Astrocyte of the cerebellum (primary cell): ENCODE data around the gene ACVR1.

ENCODE experiments used
- DNase-seq: peaks from one replicate; pipeline ENCODE4 v3.0.0-alpha.2; 2011; ENCODE audit warnings: low read depth
- H3K4me3 ChIP-seq: 2 replicates; pipeline ENCODE4 v1.5.1; 2011; ENCODE audit warnings: mild to moderate bottlenecking, low read depth, low read length, moderate library complexity
- in situ Hi-C: cut with HindIII; loops from 2 replicates; pipeline ENCODE4 v1.10.0; 2017; ENCODE audit warnings: low sequenced_read_pairs
- TF ChIP-seq, protein P1 (sequence below): IDR thresholded peaks from 2 replicates; pipeline ENCODE4 v1.5.1; 2012; ENCODE audit warnings: low read length, low read depth, moderate library complexity, mild to moderate bottlenecking; ENCODE audit errors: missing control alignments

ACVR1 gene

DNA sequence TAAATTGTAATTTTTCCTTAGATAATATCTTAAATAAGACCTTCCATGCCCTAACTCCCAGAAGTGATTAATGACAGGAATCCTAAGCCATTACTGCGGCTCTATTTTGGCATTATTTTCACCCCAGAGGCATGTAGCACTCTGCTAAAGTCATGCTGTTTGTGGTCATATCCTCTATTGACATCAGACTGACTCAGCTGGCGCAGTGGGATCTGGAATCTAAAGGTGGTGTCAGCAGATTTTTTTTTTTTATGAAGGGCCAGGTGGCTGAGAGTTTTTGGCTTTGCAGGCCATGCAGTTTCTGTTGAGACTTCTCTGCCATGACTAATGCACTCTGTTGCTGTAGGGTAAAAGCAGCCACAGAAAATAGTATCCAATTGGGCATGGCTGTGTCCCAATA lies 183.4 kb downstream of the ACVR1 start:
- in situ Hi-C loops = no loop called here
- DNase-seq = peak; percentile 98
- no peak overlapping the region for H3K4me3 ChIP-seq
- TF ChIP-seq, protein P1, sequence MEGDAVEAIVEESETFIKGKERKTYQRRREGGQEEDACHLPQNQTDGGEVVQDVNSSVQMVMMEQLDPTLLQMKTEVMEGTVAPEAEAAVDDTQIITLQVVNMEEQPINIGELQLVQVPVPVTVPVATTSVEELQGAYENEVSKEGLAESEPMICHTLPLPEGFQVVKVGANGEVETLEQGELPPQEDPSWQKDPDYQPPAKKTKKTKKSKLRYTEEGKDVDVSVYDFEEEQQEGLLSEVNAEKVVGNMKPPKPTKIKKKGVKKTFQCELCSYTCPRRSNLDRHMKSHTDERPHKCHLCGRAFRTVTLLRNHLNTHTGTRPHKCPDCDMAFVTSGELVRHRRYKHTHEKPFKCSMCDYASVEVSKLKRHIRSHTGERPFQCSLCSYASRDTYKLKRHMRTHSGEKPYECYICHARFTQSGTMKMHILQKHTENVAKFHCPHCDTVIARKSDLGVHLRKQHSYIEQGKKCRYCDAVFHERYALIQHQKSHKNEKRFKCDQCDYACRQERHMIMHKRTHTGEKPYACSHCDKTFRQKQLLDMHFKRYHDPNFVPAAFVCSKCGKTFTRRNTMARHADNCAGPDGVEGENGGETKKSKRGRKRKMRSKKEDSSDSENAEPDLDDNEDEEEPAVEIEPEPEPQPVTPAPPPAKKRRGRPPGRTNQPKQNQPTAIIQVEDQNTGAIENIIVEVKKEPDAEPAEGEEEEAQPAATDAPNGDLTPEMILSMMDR = no peak

DNA sequence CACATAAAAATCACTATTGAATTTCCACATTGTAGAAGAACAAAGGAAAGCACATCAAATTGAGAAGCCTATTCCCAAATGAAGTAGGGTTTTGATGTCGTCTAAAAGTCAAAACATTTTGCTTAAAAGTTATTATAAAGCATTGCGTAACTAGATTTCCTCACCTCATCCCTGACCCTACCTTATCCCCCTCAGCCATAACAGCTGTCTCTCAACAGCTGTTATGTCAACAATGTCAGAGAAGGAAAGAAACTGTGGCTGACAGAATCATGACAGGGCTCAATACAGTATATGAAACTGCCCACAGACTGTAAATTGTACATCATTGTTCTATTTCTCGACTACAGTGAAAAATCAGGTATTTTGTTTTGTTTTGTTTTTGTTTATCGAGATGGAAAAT lies 184.4 kb downstream of the ACVR1 start:
- TF ChIP-seq, protein P1 = no peak
- DNase-seq = no peak
- H3K4me3 ChIP-seq = no peak overlapping the region
- in situ Hi-C loops = no loop called here

DNA sequence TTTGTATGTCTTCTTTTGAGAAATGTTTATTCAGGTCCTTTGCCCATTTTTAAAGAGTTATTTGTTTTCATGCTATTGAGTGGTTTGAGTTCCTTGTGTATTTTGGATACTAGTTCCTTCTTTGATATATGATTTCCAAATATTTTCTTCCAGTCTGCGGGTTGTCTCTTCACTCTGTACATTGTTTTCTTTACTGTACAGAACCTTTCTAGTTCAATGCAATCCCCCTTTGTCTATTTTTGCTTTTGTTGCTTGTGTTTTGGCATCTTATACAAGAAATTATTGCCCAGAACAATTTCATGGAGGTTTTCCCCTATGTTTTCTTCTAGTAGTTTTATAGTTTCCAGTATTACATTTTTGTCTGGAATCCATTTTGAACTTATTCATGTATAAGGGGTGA lies 185.0 kb downstream of the ACVR1 start:
- TF ChIP-seq, protein P1 = no peak
- no peak overlapping the region for H3K4me3 ChIP-seq
- in situ Hi-C loops = no loop called here
- DNase-seq = peak; percentile 62
